Measurements from ENCODE around the gene CHD9NB.

GRCh38 chr16:53057658-53058057 lies 5.0 kb upstream of the CHD9NB start:
- no peak for TF ChIP-seq CTCF (IDR thresholded peaks at IDR 0.05)
- TF ChIP-seq POLR2AphosphoS5 (IDR thresholded peaks at IDR 0.05; ENCODE audit: low read depth, low read length), result no peak
- no peak for TF ChIP-seq REST (IDR thresholded peaks at IDR 0.05; ENCODE audit: insufficient read depth in 1 of 2, low read depth in 2 of 2, low read length in 1 of 2)
- TF ChIP-seq SIN3A (IDR thresholded peaks at IDR 0.05; ENCODE audit: borderline replicate concordance, insufficient read depth, low read depth, low read length), result no peak
